Liver (tissue), 9 donors: Measurements from ENCODE around the gene DNAH10. TPM values are rescaled to one million over a fixed set of nuclear protein-coding genes. Genes with fewer than 3 reads are reported as not detected.

Experiments used
- DNase-seq: peaks from one replicate; pipeline ENCODE4 v3.0.0-alpha.2; 2017; ENCODE audit warnings: low spot score
- H3K27ac ChIP-seq, 2 donors: one replicate each; pipeline ENCODE4 v1.7.0; 2013; ENCODE audit warnings: inconsistent platforms in 2 of 2, low read length in 2 of 2, control low read depth in 1 of 2, low read depth in 1 of 2, mild to moderate bottlenecking in 1 of 2
- H3K27me3 ChIP-seq, 4 donors: one replicate each; pipeline versions ENCODE4 v1.6.1 to v1.7.0; 2013; ENCODE audit warnings: low read length in 3 of 4, inconsistent platforms in 1 of 4, mild to moderate bottlenecking in 1 of 4, moderate library complexity in 1 of 4; ENCODE audit not compliant: control insufficient read depth in 4 of 4, insufficient read depth in 4 of 4
- H3K36me3 ChIP-seq, 4 donors: one replicate each; pipeline versions ENCODE4 v1.6.1 to v1.7.0; 2013; ENCODE audit warnings: low read length in 3 of 4, mild to moderate bottlenecking in 3 of 4, low read depth in 1 of 4, moderate library complexity in 1 of 4; ENCODE audit not compliant: control insufficient read depth in 4 of 4, insufficient read depth in 3 of 4
- H3K4me1 ChIP-seq, 4 donors: one replicate each; pipeline versions ENCODE4 v1.6.1 to v1.7.0; 2013; ENCODE audit warnings: low read length in 3 of 4, mild to moderate bottlenecking in 3 of 4, moderate library complexity in 1 of 4; ENCODE audit not compliant: control insufficient read depth in 4 of 4, insufficient read depth in 4 of 4
- H3K4me3 ChIP-seq, 3 donors: one replicate each; pipeline versions ENCODE4 v1.6.1 to v1.7.0; 2013; ENCODE audit warnings: low read length in 3 of 3, control low read depth in 1 of 3, low read depth in 1 of 3, mild to moderate bottlenecking in 1 of 3
- H3K9ac ChIP-seq, 2 donors: one replicate each; pipeline ENCODE4 v1.7.0; 2013; ENCODE audit warnings: low read length in 2 of 2, mild to moderate bottlenecking in 2 of 2, moderate library complexity in 2 of 2, control low read depth in 1 of 2, low read depth in 1 of 2
- H3K9me3 ChIP-seq, 4 donors: one replicate each; pipeline versions ENCODE4 v1.6.1 to v1.7.0; 2013; ENCODE audit warnings: low read length in 3 of 4; ENCODE audit not compliant: control insufficient read depth in 4 of 4
- EGR1 ChIP-seq, 2 donors: IDR thresholded peaks; 2 replicates each; pipeline ENCODE4 v1.6.1; 2016 to 2018; ENCODE audit warnings: antibody characterized with exemption in 2 of 2, low read depth in 2 of 2
- FOXA1 ChIP-seq: IDR thresholded peaks from 2 replicates; pipeline ENCODE4 v1.6.1; 2016; ENCODE audit warnings: antibody characterized with exemption
- FOXA2 ChIP-seq: IDR thresholded peaks from 2 replicates; pipeline ENCODE4 v1.6.1; 2016; ENCODE audit warnings: antibody characterized with exemption
- GABPA ChIP-seq, 2 donors: IDR thresholded peaks in 1 of 2; conservative IDR thresholded peaks in 1 of 2; 2 replicates each; pipeline ENCODE4 v1.6.1; 2016; ENCODE audit warnings: antibody characterized with exemption in 2 of 2, mild to moderate bottlenecking in 1 of 2, moderate library complexity in 1 of 2
- HNF4A ChIP-seq, 2 donors: conservative IDR thresholded peaks; 2 replicates each; pipeline ENCODE4 v1.6.1; 2016; ENCODE audit warnings: antibody characterized with exemption in 2 of 2, mild to moderate bottlenecking in 2 of 2
- HNF4G ChIP-seq: IDR thresholded peaks from 2 replicates; pipeline ENCODE4 v1.6.1; 2016; ENCODE audit warnings: antibody characterized with exemption
- JUND ChIP-seq, 2 donors: IDR thresholded peaks; 2 replicates each; pipeline ENCODE4 v1.6.1; 2016; ENCODE audit warnings: antibody characterized with exemption in 2 of 2
- NR2F2 ChIP-seq: IDR thresholded peaks from 2 replicates; pipeline ENCODE4 v1.6.1; 2016; ENCODE audit warnings: antibody characterized with exemption
- RAD21 ChIP-seq, 2 donors: IDR thresholded peaks; 2 replicates each; pipeline ENCODE4 v1.6.1; 2016; ENCODE audit warnings: antibody characterized with exemption in 2 of 2, mild to moderate bottlenecking in 2 of 2
- RXRA ChIP-seq, 2 donors: IDR thresholded peaks; 2 replicates each; pipeline ENCODE4 v1.6.1; 2017 to 2018; ENCODE audit warnings: antibody characterized with exemption in 2 of 2, mild to moderate bottlenecking in 1 of 2
- SP1 ChIP-seq: IDR thresholded peaks from 2 replicates; pipeline ENCODE4 v1.6.1; 2018; ENCODE audit warnings: antibody characterized with exemption, mild to moderate bottlenecking
- TAF1 ChIP-seq: conservative IDR thresholded peaks from 2 replicates; pipeline ENCODE4 v1.6.1; 2016; ENCODE audit warnings: antibody characterized with exemption, mild to moderate bottlenecking
- YY1 ChIP-seq: IDR thresholded peaks from 2 replicates; pipeline ENCODE4 v1.6.1; 2016; ENCODE audit warnings: antibody characterized with exemption, mild to moderate bottlenecking
- WGBS: extraction: QIAGEN DNeasy Blood & Tissue Kit; methylation state at CpG from one replicate; pipeline ENCODE4 v1.1.7; 2013; 5-methylcytosine and 5-hydroxymethylcytosine counted together
- polyA plus RNA-seq, 2 donors: library from polyadenylated mRNA; stranded (reverse) in 1 of 2; unstranded in 1 of 2; fragments of 200-250 nt in 1 of 2; fragments of >200 nt in 1 of 2; fragmentation: Nextera tagmentation in 1 of 2; extraction: Ambion mirVana in 1 of 2; gene quantifications; one replicate each; pipeline versions ENCODE4 v1.2.1 to v1.2.3, GENCODE V29; 2013 to 2015
- total RNA-seq, 2 donors: library from RNA; depleted of rRNA; stranded (reverse); fragments of >200 nt; gene quantifications; one replicate each; pipeline ENCODE4 v1.2.3, GENCODE V29; 2014
- TF ChIP-seq, protein P1 (sequence below): IDR thresholded peaks from 2 replicates; pipeline ENCODE4 v1.6.1; 2016; ENCODE audit warnings: antibody characterized with exemption, mild to moderate bottlenecking
- TF ChIP-seq, protein P2 (sequence below): IDR thresholded peaks from 2 replicates; pipeline ENCODE4 v1.6.1; 2016; ENCODE audit warnings: antibody characterized with exemption
- TF ChIP-seq, protein P3 (sequence below): IDR thresholded peaks from 2 replicates; pipeline ENCODE4 v1.6.1; 2016; ENCODE audit warnings: antibody characterized with exemption
- TF ChIP-seq, protein P4 (sequence below): fragments of 150-350 bp; IDR thresholded peaks from 2 replicates; pipeline ENCODE4 v1.5.1; 2017; ENCODE audit warnings: improper control_type of control experiment, low read depth, low read length; ENCODE audit not compliant: missing input control
- TF ChIP-seq, protein P5 (sequence below): IDR thresholded peaks from 2 replicates; pipeline ENCODE4 v1.6.1; 2016; ENCODE audit warnings: antibody characterized with exemption
- donor health status: healthy.
- donor health status: healthy.
- donor health status: healthy.
- donor health status: healthy.
- donor health status: healthy.

The DNAH10 gene
- total and polyA plus RNA-seq, 4 donors: 0.05 to 0.47 (median 0.07) TPM

DNA sequence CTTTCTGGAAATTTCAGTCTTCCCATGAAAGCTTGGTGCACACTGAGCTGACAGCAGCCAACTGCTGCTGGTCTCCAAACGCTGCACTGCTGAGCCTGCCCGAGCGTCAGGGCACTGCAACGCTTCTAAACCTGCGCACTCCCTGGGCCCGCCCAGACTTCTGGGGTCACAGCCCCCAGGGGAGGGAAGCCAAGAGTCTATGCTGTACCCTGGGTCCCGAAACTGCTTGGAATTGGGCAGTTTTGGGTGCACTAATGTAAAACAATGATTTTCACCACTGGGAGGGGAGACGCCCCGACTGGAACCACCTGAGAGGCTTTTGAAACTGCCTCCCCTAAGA is 178.5 kb downstream of the DNAH10 start (continued):
- TF ChIP-seq, protein P1, sequence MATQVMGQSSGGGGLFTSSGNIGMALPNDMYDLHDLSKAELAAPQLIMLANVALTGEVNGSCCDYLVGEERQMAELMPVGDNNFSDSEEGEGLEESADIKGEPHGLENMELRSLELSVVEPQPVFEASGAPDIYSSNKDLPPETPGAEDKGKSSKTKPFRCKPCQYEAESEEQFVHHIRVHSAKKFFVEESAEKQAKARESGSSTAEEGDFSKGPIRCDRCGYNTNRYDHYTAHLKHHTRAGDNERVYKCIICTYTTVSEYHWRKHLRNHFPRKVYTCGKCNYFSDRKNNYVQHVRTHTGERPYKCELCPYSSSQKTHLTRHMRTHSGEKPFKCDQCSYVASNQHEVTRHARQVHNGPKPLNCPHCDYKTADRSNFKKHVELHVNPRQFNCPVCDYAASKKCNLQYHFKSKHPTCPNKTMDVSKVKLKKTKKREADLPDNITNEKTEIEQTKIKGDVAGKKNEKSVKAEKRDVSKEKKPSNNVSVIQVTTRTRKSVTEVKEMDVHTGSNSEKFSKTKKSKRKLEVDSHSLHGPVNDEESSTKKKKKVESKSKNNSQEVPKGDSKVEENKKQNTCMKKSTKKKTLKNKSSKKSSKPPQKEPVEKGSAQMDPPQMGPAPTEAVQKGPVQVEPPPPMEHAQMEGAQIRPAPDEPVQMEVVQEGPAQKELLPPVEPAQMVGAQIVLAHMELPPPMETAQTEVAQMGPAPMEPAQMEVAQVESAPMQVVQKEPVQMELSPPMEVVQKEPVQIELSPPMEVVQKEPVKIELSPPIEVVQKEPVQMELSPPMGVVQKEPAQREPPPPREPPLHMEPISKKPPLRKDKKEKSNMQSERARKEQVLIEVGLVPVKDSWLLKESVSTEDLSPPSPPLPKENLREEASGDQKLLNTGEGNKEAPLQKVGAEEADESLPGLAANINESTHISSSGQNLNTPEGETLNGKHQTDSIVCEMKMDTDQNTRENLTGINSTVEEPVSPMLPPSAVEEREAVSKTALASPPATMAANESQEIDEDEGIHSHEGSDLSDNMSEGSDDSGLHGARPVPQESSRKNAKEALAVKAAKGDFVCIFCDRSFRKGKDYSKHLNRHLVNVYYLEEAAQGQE: no peak
- TF ChIP-seq SP1 (no peak), YY1 (no peak), EGR1 (IDR thresholded peaks at IDR 0.05; ENCODE audit: low read depth in 2 of 2) (no peak)

DNA sequence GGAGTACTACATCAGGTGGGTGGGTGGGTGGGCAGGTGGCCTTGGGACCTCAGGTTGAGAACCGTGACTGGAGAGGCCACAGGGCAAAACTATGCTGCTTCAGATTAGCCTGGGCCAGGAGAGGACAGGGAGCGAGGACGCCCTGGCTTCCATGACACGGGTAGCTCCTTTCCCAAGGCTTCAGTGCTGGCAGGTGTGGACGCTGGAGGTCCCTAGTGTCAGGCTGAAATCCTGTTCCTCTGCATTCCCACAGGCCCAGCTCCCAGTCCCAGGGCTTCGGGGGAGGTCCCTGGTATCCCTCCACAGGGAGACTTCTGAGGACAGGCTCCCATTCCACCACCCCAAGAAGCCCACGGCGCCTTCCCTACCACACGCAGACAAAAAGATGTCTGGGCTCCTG is 178.9 kb downstream of the DNAH10 start:
- H3K27ac ChIP-seq: no peak overlapping the region
- 97% methylated on average over 9 of the region's 9 CpGs for WGBS
- H3K9me3 ChIP-seq: peaks cover 0 to 3% (median 0%) of the 10 kb centered on the region in 4 donors
- no peak overlapping the region for H3K4me3 ChIP-seq
- peaks cover 0 to 1% (median 0%) of the 10 kb centered on the region in 4 donors for H3K4me1 ChIP-seq
- no peak overlapping the region for H3K9ac ChIP-seq
- DNase-seq: no peak
- TF ChIP-seq, protein P2, sequence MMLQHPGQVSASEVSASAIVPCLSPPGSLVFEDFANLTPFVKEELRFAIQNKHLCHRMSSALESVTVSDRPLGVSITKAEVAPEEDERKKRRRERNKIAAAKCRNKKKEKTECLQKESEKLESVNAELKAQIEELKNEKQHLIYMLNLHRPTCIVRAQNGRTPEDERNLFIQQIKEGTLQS: no peak
- no peaks in the 10 kb centered on the region for H3K27me3 ChIP-seq
- H3K36me3 ChIP-seq: peaks cover 8 to 21% (median 11%) of the 10 kb centered on the region in 4 donors

DNA sequence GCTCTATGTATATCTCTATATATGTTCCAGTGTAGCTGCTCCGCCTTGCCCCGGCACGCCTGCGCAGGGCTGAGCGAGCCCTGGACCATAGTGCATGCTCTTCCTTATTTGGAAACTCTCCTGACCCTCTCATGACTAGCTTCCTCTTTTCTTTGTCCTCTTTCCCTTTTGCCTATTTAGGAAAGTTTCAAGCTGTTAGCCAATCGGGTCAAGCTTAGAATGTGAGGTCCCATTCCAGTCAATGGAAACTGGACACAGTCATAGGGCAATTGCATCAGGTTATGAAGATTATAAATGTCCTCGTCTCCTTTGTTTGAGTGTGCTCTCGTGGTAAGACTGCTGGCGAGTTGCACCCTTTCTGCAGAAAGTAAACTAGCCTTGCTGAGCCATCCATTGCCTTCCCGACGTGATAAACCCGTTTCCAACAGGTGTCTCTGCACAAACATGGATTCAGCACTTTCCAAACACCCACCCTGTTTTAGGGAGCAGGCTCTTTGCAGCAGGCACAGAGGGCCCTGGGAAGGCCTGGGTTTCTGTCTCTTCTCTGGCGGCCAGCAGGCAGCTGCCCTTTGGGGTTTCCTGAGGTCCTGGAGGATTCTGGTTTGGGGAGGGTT is 179.6 kb downstream of the DNAH10 start:
- WGBS: 95% methylated on average over 13 of the region's 13 CpGs
- H3K9me3 ChIP-seq: peaks cover 0 to 3% (median 0%) of the 10 kb centered on the region in 4 donors
- H3K27me3 ChIP-seq: no peaks in the 10 kb centered on the region
- TF ChIP-seq JUND (IDR thresholded peaks at IDR 0.05) (no peak), EGR1 (IDR thresholded peaks at IDR 0.05; ENCODE audit: low read depth in 2 of 2) (no peak), RXRA (IDR thresholded peaks at IDR 0.05) (no peak), FOXA2 (no peak), NR2F2 (no peak), FOXA1 (no peak), HNF4A (conservative IDR thresholded peaks at IDR 0.05) (no peak), GABPA (IDR thresholded peaks at IDR 0.05 in 1 of 2, conservative IDR thresholded peaks at IDR 0.05 in 1 of 2) (no peak), HNF4G (no peak), RAD21 (IDR thresholded peaks at IDR 0.05) (no peak), SP1 (no peak), YY1 (no peak), TAF1 (no peak)
- TF ChIP-seq, protein P3, sequence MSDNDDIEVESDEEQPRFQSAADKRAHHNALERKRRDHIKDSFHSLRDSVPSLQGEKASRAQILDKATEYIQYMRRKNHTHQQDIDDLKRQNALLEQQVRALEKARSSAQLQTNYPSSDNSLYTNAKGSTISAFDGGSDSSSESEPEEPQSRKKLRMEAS: no peak
- TF ChIP-seq, protein P4, sequence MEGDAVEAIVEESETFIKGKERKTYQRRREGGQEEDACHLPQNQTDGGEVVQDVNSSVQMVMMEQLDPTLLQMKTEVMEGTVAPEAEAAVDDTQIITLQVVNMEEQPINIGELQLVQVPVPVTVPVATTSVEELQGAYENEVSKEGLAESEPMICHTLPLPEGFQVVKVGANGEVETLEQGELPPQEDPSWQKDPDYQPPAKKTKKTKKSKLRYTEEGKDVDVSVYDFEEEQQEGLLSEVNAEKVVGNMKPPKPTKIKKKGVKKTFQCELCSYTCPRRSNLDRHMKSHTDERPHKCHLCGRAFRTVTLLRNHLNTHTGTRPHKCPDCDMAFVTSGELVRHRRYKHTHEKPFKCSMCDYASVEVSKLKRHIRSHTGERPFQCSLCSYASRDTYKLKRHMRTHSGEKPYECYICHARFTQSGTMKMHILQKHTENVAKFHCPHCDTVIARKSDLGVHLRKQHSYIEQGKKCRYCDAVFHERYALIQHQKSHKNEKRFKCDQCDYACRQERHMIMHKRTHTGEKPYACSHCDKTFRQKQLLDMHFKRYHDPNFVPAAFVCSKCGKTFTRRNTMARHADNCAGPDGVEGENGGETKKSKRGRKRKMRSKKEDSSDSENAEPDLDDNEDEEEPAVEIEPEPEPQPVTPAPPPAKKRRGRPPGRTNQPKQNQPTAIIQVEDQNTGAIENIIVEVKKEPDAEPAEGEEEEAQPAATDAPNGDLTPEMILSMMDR: no peak
- TF ChIP-seq, protein P2: no peak
- TF ChIP-seq, protein P1: no peak
- TF ChIP-seq, protein P5, sequence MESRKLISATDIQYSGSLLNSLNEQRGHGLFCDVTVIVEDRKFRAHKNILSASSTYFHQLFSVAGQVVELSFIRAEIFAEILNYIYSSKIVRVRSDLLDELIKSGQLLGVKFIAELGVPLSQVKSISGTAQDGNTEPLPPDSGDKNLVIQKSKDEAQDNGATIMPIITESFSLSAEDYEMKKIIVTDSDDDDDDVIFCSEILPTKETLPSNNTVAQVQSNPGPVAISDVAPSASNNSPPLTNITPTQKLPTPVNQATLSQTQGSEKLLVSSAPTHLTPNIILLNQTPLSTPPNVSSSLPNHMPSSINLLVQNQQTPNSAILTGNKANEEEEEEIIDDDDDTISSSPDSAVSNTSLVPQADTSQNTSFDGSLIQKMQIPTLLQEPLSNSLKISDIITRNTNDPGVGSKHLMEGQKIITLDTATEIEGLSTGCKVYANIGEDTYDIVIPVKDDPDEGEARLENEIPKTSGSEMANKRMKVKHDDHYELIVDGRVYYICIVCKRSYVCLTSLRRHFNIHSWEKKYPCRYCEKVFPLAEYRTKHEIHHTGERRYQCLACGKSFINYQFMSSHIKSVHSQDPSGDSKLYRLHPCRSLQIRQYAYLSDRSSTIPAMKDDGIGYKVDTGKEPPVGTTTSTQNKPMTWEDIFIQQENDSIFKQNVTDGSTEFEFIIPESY: no peak
- H3K4me3 ChIP-seq: no peak overlapping the region
- H3K36me3 ChIP-seq: peaks cover 8 to 14% (median 11%) of the 10 kb centered on the region in 4 donors
- H3K4me1 ChIP-seq: peaks cover 0 to 1% (median 0%) of the 10 kb centered on the region in 4 donors
- no peak for DNase-seq
- no peak overlapping the region for H3K27ac ChIP-seq
- H3K9ac ChIP-seq: no peak overlapping the region
